Measurements from ENCODE around the gene SAMD11.
"Not testable (repeated sequence)": the region's sequence is repeated elsewhere in the genome, so short reads cannot be mapped to it uniquely, and the experiment has no call there.

DNA sequence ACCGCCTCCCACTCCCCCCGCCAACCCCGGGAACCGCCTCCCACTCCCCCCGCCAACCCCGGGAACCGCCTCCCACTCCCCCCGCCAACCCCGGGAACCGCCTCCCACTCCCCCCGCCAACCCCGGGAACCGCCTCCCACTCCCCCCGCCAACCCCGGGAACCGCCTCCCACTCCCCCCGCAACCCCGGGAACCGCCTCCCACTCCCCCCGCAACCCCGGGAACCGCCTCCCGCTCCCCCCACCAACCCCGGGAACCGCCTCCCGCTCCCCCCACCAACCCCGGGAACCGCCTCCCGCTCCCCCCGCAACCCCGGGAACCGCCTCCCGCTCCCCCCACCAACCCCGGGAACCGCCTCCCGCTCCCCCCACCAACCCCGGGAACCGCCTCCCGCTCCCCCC, 53.1 kb downstream of the SAMD11 start:
- TF ChIP-seq, protein P1, sequence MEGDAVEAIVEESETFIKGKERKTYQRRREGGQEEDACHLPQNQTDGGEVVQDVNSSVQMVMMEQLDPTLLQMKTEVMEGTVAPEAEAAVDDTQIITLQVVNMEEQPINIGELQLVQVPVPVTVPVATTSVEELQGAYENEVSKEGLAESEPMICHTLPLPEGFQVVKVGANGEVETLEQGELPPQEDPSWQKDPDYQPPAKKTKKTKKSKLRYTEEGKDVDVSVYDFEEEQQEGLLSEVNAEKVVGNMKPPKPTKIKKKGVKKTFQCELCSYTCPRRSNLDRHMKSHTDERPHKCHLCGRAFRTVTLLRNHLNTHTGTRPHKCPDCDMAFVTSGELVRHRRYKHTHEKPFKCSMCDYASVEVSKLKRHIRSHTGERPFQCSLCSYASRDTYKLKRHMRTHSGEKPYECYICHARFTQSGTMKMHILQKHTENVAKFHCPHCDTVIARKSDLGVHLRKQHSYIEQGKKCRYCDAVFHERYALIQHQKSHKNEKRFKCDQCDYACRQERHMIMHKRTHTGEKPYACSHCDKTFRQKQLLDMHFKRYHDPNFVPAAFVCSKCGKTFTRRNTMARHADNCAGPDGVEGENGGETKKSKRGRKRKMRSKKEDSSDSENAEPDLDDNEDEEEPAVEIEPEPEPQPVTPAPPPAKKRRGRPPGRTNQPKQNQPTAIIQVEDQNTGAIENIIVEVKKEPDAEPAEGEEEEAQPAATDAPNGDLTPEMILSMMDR (IDR thresholded peaks at IDR 0.05; ENCODE audit: control extremely low read depth in 1 of 3, insufficient read depth in 1 of 3, low read depth in 1 of 3, low read length in 3 of 3) = not testable (repeated sequence)
- not testable (repeated sequence) for TF ChIP-seq GABPA (IDR thresholded peaks at IDR 0.05; ENCODE audit: borderline replicate concordance, insufficient read depth, low read length); POLR2AphosphoS5 (IDR thresholded peaks at IDR 0.05; ENCODE audit: low read depth, low read length); BCL11A (IDR thresholded peaks at IDR 0.05; ENCODE audit: low read depth in 2 of 2, low read length in 2 of 2); TCF12 (IDR thresholded peaks at IDR 0.05; ENCODE audit: low read depth, low read length); EZH2 (IDR thresholded peaks at IDR 0.05; ENCODE audit: low read depth, low read length, severe bottlenecking); TAF1 (IDR thresholded peaks at IDR 0.05; ENCODE audit: low read depth, low read length)
